GM12878 (cell line): Measurements from ENCODE around the gene SBF2. TPM values are rescaled to one million over a fixed set of nuclear protein-coding genes. Genes with fewer than 3 reads are reported as not detected.

ENCODE experiments used
- BHLHE40 ChIP-seq, 2 experiments: fragments of 450-650 bp in 1 of 2; IDR thresholded peaks; 2 replicates each; pipeline ENCODE4 v1.6.1; 2011 to 2017; ENCODE audit warnings: low read depth in 2 of 2, borderline replicate concordance in 1 of 2, improper control_type of control experiment in 1 of 2, low read length in 1 of 2, mild to moderate bottlenecking in 1 of 2
- CHD1 ChIP-seq: IDR thresholded peaks from 2 replicates; pipeline ENCODE4 v1.6.1; 2012; ENCODE audit warnings: low read depth, low read length, improper control_type of control experiment
- EP300 ChIP-seq, 2 experiments: fragments of 150-350 bp in 1 of 2; IDR thresholded peaks; 2 replicates each; pipeline ENCODE4 v1.6.1; 2011 to 2012; ENCODE audit warnings: low read depth in 2 of 2, low read length in 2 of 2, borderline replicate concordance in 1 of 2, improper control_type of control experiment in 1 of 2, inconsistent platforms in 1 of 2; ENCODE audit not compliant: control insufficient read depth in 1 of 2
- IRF4 ChIP-seq: IDR thresholded peaks from 2 replicates; pipeline ENCODE4 v1.6.1; 2011; ENCODE audit warnings: low read depth, low read length
- LARP7 ChIP-seq: fragments of 450-650 bp; IDR thresholded peaks from 2 replicates; pipeline ENCODE4 v1.6.1; 2017; ENCODE audit warnings: mild to moderate bottlenecking
- MTA2 ChIP-seq: fragments of 450-650 bp; IDR thresholded peaks from 2 replicates; pipeline ENCODE4 v1.6.1; 2016; ENCODE audit warnings: low read depth, mild to moderate bottlenecking, moderate library complexity
- NBN ChIP-seq: fragments of 450-650 bp; IDR thresholded peaks from 2 replicates; pipeline ENCODE4 v1.6.1; 2016
- POLR2AphosphoS5 ChIP-seq: IDR thresholded peaks from 2 replicates; pipeline ENCODE4 v1.6.1; 2011; ENCODE audit warnings: mild to moderate bottlenecking, low read length, inconsistent platforms
- RFX5 ChIP-seq: IDR thresholded peaks from 2 replicates; pipeline ENCODE4 v1.6.1; 2011; ENCODE audit warnings: low read depth, low read length, improper control_type of control experiment
- SMAD1 ChIP-seq: fragments of 450-650 bp; IDR thresholded peaks from 2 replicates; pipeline ENCODE4 v1.6.1; 2018; ENCODE audit warnings: mild to moderate bottlenecking, low read depth; ENCODE audit not compliant: partially characterized antibody
- SPI1 ChIP-seq: IDR thresholded peaks from 2 replicates; pipeline ENCODE4 v1.6.1; 2011; ENCODE audit warnings: low read depth, mild to moderate bottlenecking, low read length, moderate library complexity, borderline replicate concordance; ENCODE audit not compliant: insufficient read depth
- SREBF2 ChIP-seq: IDR thresholded peaks from 2 replicates; pipeline ENCODE4 v1.6.1; 2012; ENCODE audit warnings: mild to moderate bottlenecking, low read length
- SRF ChIP-seq, 2 experiments: IDR thresholded peaks; 2 replicates each; pipeline ENCODE4 v1.6.1; 2011; ENCODE audit warnings: low read depth in 2 of 2, low read length in 2 of 2, mild to moderate bottlenecking in 1 of 2, moderate library complexity in 1 of 2
- SUZ12 ChIP-seq: fragments of 200-600 bp; sonication (generic); IDR thresholded peaks from one replicate; pipeline ENCODE4 v1.6.1; 2018; ENCODE audit warnings: antibody characterized with exemption, mild to moderate bottlenecking; ENCODE audit not compliant: unreplicated experiment
- TCF3 ChIP-seq: IDR thresholded peaks from 2 replicates; pipeline ENCODE4 v1.6.1; 2012; ENCODE audit warnings: low read depth, mild to moderate bottlenecking, low read length, borderline replicate concordance; ENCODE audit not compliant: insufficient read depth
- ZNF217 ChIP-seq: fragments of 450-650 bp; IDR thresholded peaks from 2 replicates; pipeline ENCODE4 v1.6.1; 2017; ENCODE audit warnings: antibody characterized with exemption, mild to moderate bottlenecking
- polyA plus RNA-seq, 11 experiments: library from polyadenylated mRNA; depleted of rRNA in 4 of 11; unstranded in 6 of 11; stranded (reverse) in 5 of 11; fragments of >200 nt; fragmentation: Nextera tagmentation in 4 of 11; fragmentation: Illumina TruSeq in 1 of 11; extraction: Ambion mirVana in 4 of 11; extraction: Trizol in 1 of 11; gene quantifications; 1 replicate in 1 of 11; 2 replicates in 10 of 11; pipeline versions ENCODE4 v1.2.1 to v1.2.3, GENCODE V29; 2011 to 2016; ENCODE audit warnings: inconsistent platforms in 2 of 11, missing spikeins in 2 of 11, low read depth in 1 of 11
- total RNA-seq, 4 experiments: library from RNA; depleted of rRNA in 3 of 4; stranded (reverse); fragments of >200 nt in 3 of 4; fragmentation: Illumina TruSeq in 1 of 4; extraction: Trizol in 1 of 4; gene quantifications; 2 replicates each; pipeline versions ENCODE4 v1.2.1 to v1.2.3, GENCODE V29; 2013 to 2021
- TF ChIP-seq, protein P1 (sequence below): IDR thresholded peaks from 2 replicates; pipeline ENCODE4 v1.6.1; 2012; ENCODE audit warnings: improper control_type of control experiment, low read depth, low read length; ENCODE audit not compliant: insufficient replicate concordance
- TF ChIP-seq, protein P2 (sequence below): IDR thresholded peaks from 2 replicates; pipeline ENCODE4 v1.6.1; 2011; ENCODE audit warnings: borderline replicate concordance, low read depth, mild to moderate bottlenecking, moderate library complexity, mixed read lengths, low read length; ENCODE audit not compliant: insufficient read depth; ENCODE audit errors: extremely low read length
- TF ChIP-seq, protein P3 (sequence below): fragments of 450-650 bp; formaldehyde crosslinking; IDR thresholded peaks from 2 replicates; pipeline ENCODE4 v1.4.0; 2020; ENCODE audit warnings: mild to moderate bottlenecking, moderate library complexity

SBF2 gene
- total and polyA plus RNA-seq, 10 of the 15 experiments (the other 5 are each of a cell fraction or from before 2014, with no cell fraction given), result 0.24 to 2.3 (median 1.1) TPM

DNA sequence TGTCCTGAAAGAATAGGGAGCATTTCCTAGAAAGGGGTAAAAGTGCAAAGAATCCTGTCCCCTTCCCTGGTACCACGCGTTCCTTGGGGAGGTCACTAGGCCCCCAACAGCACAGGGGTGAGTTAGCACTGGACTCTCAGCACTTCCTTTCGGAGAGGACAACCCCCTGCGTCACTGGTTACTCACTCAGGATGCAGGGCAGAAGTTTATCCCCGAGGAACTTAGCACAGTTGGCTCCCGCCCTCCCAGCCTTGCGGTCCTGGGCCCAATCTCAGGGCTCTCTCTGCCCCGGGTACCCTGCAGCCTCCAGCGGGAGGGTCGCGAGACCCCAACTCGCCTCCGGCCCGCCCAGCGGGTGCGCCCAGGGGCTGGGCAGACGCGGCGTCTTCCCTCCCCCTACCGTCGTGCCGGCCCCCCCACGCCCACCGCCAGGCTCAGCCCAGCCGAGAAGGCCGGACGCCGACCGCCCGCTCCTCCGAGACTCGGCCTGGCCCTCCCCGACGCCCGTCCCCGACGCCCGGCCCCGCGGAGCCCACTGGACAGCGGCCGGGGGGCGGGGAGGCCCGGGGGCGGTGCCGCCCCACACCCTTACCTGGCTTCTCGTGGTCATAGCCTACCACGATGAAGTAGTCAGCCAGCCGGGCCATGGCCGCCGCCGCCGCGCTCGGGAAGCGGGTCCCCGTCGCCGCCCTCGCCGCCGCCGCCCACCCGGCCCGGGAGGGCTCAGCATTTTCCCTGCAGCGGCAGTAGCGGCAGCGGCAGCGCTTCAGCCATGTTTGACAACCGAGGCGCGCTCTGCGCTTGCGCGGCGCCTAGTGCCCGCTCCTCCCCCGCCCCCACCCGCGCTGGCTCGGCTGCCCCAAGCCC lies at the start of gene SBF2 (continued):
- TF ChIP-seq, protein P1, sequence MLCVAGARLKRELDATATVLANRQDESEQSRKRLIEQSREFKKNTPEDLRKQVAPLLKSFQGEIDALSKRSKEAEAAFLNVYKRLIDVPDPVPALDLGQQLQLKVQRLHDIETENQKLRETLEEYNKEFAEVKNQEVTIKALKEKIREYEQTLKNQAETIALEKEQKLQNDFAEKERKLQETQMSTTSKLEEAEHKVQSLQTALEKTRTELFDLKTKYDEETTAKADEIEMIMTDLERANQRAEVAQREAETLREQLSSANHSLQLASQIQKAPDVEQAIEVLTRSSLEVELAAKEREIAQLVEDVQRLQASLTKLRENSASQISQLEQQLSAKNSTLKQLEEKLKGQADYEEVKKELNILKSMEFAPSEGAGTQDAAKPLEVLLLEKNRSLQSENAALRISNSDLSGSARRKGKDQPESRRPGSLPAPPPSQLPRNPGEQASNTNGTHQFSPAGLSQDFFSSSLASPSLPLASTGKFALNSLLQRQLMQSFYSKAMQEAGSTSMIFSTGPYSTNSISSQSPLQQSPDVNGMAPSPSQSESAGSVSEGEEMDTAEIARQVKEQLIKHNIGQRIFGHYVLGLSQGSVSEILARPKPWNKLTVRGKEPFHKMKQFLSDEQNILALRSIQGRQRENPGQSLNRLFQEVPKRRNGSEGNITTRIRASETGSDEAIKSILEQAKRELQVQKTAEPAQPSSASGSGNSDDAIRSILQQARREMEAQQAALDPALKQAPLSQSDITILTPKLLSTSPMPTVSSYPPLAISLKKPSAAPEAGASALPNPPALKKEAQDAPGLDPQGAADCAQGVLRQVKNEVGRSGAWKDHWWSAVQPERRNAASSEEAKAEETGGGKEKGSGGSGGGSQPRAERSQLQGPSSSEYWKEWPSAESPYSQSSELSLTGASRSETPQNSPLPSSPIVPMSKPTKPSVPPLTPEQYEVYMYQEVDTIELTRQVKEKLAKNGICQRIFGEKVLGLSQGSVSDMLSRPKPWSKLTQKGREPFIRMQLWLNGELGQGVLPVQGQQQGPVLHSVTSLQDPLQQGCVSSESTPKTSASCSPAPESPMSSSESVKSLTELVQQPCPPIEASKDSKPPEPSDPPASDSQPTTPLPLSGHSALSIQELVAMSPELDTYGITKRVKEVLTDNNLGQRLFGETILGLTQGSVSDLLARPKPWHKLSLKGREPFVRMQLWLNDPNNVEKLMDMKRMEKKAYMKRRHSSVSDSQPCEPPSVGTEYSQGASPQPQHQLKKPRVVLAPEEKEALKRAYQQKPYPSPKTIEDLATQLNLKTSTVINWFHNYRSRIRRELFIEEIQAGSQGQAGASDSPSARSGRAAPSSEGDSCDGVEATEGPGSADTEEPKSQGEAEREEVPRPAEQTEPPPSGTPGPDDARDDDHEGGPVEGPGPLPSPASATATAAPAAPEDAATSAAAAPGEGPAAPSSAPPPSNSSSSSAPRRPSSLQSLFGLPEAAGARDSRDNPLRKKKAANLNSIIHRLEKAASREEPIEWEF, result no peak
- no peak for TF ChIP-seq SREBF2
- TF ChIP-seq SPI1, result no peak
- TF ChIP-seq NBN, result no peak
- TF ChIP-seq SMAD1, result no peak
- peak; percentile 76; the same call in 1 of the 2 replicates for TF ChIP-seq LARP7
- TF ChIP-seq, protein P2, sequence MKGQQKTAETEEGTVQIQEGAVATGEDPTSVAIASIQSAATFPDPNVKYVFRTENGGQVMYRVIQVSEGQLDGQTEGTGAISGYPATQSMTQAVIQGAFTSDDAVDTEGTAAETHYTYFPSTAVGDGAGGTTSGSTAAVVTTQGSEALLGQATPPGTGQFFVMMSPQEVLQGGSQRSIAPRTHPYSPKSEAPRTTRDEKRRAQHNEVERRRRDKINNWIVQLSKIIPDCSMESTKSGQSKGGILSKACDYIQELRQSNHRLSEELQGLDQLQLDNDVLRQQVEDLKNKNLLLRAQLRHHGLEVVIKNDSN, result no peak
- no peak for TF ChIP-seq BHLHE40 (IDR thresholded peaks at IDR 0.05; ENCODE audit: borderline replicate concordance in 1 of 2, low read depth in 2 of 2, low read length in 1 of 2)
- TF ChIP-seq EP300 (IDR thresholded peaks at IDR 0.05; ENCODE audit: borderline replicate concordance in 1 of 2, control insufficient read depth in 1 of 2, low read depth in 2 of 2, low read length in 2 of 2), result no peak
- no peak for TF ChIP-seq CHD1
- no peak for TF ChIP-seq SUZ12
- no peak for TF ChIP-seq IRF4
- TF ChIP-seq ZNF217, result 0 out of 2 replicates have a peak, but pooled peaks have one; percentile 37
- TF ChIP-seq TCF3, result no peak
- TF ChIP-seq SRF (IDR thresholded peaks at IDR 0.05; ENCODE audit: low read depth in 2 of 2, low read length in 2 of 2), result no peak
- no peak for TF ChIP-seq POLR2AphosphoS5
- TF ChIP-seq MTA2, result no peak
- TF ChIP-seq RFX5, result 0 out of 2 replicates have a peak, but pooled peaks have one; percentile 30
- TF ChIP-seq, protein P3, sequence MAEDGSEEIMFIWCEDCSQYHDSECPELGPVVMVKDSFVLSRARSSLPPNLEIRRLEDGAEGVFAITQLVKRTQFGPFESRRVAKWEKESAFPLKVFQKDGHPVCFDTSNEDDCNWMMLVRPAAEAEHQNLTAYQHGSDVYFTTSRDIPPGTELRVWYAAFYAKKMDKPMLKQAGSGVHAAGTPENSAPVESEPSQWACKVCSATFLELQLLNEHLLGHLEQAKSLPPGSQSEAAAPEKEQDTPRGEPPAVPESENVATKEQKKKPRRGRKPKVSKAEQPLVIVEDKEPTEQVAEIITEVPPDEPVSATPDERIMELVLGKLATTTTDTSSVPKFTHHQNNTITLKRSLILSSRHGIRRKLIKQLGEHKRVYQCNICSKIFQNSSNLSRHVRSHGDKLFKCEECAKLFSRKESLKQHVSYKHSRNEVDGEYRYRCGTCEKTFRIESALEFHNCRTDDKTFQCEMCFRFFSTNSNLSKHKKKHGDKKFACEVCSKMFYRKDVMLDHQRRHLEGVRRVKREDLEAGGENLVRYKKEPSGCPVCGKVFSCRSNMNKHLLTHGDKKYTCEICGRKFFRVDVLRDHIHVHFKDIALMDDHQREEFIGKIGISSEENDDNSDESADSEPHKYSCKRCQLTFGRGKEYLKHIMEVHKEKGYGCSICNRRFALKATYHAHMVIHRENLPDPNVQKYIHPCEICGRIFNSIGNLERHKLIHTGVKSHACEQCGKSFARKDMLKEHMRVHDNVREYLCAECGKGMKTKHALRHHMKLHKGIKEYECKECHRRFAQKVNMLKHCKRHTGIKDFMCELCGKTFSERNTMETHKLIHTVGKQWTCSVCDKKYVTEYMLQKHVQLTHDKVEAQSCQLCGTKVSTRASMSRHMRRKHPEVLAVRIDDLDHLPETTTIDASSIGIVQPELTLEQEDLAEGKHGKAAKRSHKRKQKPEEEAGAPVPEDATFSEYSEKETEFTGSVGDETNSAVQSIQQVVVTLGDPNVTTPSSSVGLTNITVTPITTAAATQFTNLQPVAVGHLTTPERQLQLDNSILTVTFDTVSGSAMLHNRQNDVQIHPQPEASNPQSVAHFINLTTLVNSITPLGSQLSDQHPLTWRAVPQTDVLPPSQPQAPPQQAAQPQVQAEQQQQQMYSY (CRISPR knock-in tag), result no peak
